ENCODE results near the gene PGBD1. TPM values are rescaled to one million over a fixed set of nuclear protein-coding genes. Genes with fewer than 3 reads are reported as not detected.
A peak's percentile ranks its signal among the peaks of the same experiment; 100 is the strongest.

The PGBD1 gene
- total and polyA plus RNA-seq, 12 donors: 1.1 to 7.9 (median 3.2) TPM

DNA sequence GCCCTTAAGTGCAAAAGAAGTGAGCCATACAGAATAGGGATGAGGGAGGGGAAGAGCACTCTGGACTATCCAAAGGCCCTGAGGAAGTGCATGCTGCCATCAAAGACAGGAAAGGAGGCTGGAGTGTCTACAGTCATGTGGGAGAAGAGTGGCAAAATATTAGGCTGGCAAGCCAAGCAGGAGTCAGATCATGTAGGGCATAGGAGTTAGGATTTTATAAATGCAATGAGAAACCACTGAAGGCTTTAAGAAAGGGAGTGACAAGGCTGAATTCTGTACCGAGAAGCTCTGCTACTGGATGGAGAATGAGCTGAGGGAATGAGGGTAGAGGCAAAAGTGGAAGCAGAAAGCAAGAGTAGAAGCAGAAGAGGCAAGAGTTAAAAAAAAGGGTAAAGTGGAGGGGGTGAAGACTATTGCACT is 52.2 kb downstream of the PGBD1 start:
- Histone ChIP-seq H3K4me1 (replicated peaks in 1 of 2) (peaks cover 3 to 9% of the 10 kb centered on the region in 2 donors), H3K36me3 (replicated peaks in 1 of 2) (no peaks in the 10 kb centered on the region), H3K4me3 (no peak overlapping the region), H3K27me3 (no peaks in the 10 kb centered on the region), H3K27ac (no peak overlapping the region), H3K9me3 (replicated peaks in 1 of 3) (no peaks in the 10 kb centered on the region)
- TF ChIP-seq, protein P1, sequence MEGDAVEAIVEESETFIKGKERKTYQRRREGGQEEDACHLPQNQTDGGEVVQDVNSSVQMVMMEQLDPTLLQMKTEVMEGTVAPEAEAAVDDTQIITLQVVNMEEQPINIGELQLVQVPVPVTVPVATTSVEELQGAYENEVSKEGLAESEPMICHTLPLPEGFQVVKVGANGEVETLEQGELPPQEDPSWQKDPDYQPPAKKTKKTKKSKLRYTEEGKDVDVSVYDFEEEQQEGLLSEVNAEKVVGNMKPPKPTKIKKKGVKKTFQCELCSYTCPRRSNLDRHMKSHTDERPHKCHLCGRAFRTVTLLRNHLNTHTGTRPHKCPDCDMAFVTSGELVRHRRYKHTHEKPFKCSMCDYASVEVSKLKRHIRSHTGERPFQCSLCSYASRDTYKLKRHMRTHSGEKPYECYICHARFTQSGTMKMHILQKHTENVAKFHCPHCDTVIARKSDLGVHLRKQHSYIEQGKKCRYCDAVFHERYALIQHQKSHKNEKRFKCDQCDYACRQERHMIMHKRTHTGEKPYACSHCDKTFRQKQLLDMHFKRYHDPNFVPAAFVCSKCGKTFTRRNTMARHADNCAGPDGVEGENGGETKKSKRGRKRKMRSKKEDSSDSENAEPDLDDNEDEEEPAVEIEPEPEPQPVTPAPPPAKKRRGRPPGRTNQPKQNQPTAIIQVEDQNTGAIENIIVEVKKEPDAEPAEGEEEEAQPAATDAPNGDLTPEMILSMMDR (IDR thresholded peaks at IDR 0.05): no peak
- TF ChIP-seq POLR2A (IDR thresholded peaks at IDR 0.05): no peak
- intact Hi-C loops (cut with DNase I): no loop called here
- 91 to 98% (median 95%) methylated on average over 1 of the region's 1 CpG for WGBS, 4 donors
- no peak for DNase-seq

GRCh38 chr6:28334286-28335039 is 53.1 kb downstream of the PGBD1 start:
- no peak for TF ChIP-seq POLR2A (IDR thresholded peaks at IDR 0.05)
- TF ChIP-seq, protein P1 (IDR thresholded peaks at IDR 0.05): no peak
- Histone ChIP-seq H3K27ac (peak overlapping the region in 4 of 5 donors; percentile 91 to 99 (median 96)), H3K9me3 (replicated peaks in 1 of 3) (no peaks in the 10 kb centered on the region), H3K27me3 (no peaks in the 10 kb centered on the region), H3K4me3 (peak overlapping the region in 1 of 4 donors; percentile 66), H3K4me1 (replicated peaks in 1 of 2) (peaks cover 3 to 9% of the 10 kb centered on the region in 2 donors), H3K36me3 (replicated peaks in 1 of 2) (no peaks in the 10 kb centered on the region)
- intact Hi-C loops (cut with DNase I): no loop called here
- WGBS, 4 donors: 85 to 92% (median 88%) methylated on average over 7 of the region's 7 CpGs
- DNase-seq: no peak

DNA sequence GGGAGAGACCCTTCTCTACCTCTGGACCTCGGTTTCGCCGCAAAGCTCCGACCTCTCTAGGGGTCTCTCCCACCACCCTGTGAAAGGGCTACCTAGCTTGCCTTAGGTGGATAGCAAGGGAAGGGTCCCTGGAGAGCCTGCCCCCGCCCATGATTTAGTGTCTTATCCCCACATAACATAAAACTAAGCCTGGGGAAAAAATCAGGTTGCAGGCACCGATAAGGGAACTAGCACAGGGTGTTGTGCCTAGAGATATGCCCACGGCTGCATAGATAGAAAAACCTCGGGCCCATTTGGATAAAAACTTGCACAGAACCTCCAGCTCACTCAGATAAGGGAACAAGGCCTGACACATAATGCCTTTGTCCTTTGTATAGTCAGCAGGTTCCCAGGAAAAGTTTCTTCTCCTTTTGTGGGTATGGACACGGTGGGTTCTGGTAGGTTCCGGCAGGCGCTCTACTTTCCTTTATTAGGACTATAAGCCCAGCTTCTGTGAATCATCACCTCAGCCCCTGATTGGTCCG is 53.7 kb downstream of the PGBD1 start:
- WGBS, 4 donors: 29 to 42% (median 33%) methylated on average over 11 to 12 of the region's 12 CpGs
- no peaks in the 10 kb centered on the region for H3K27me3 ChIP-seq
- H3K4me1 ChIP-seq (replicated peaks in 1 of 2): peaks cover 3 to 9% of the 10 kb centered on the region in 2 donors
- DNase-seq: peak in 2 of 7 donors; percentile 22 to 27
- peak overlapping the region in 4 of 5 donors; percentile 91 to 99 (median 96) for H3K27ac ChIP-seq
- H3K4me3 ChIP-seq: peak overlapping the region in 2 of 4 donors; percentile 58 to 66
- H3K9me3 ChIP-seq (replicated peaks in 1 of 3): no peaks in the 10 kb centered on the region
- TF ChIP-seq, protein P1 (IDR thresholded peaks at IDR 0.05): no peak
- TF ChIP-seq POLR2A (IDR thresholded peaks at IDR 0.05): no peak
- intact Hi-C loops (cut with DNase I): no loop called here
- no peaks in the 10 kb centered on the region for H3K36me3 ChIP-seq (replicated peaks in 1 of 2)

- peaks cover 3 to 9% of the 10 kb centered on the region in 2 donors for H3K4me1 ChIP-seq (replicated peaks in 1 of 2)
- peak; percentile 97 to 100 (median 99) for DNase-seq
- peak within 1 kb of the TSS; percentile 91 to 99 (median 97) for H3K27ac ChIP-seq
- TF ChIP-seq, protein P1 (IDR thresholded peaks at IDR 0.05): peak in 2 of 6 experiments; percentile 2 to 6
- peak; percentile 93 to 97 for TF ChIP-seq POLR2A (IDR thresholded peaks at IDR 0.05)
- H3K9me3 ChIP-seq (replicated peaks in 1 of 3): no peaks in the 10 kb centered on the region
- 0 to 1% (median 0%) methylated on average over 31 to 35 of the region's 35 CpGs for WGBS, 4 donors
- H3K36me3 ChIP-seq (replicated peaks in 1 of 2): no peaks in the 10 kb centered on the region
- peak within 1 kb of the TSS; percentile 46 to 79 (median 62) for H3K4me3 ChIP-seq
- intact Hi-C loops (cut with DNase I): no loop called here
- H3K27me3 ChIP-seq: no peaks in the 10 kb centered on the region
These were observed 54.4 kb downstream of the PGBD1 start, which contains the start of gene ZSCAN31 for GRCh38 chr6:28335564-28336283. Gene ZSCAN31, minus strand, starts transcription at chr6:28336148. Its CDS starts 6,465 bp downstream, at chr6:28329683.
